ENCODE measurements around the gene PXDN. TPM values are rescaled to one million over a fixed set of nuclear protein-coding genes. Genes with fewer than 3 reads are reported as not detected.

The PXDN gene
- total RNA-seq, 1 experiment from 2014 or later = 146 TPM

DNA sequence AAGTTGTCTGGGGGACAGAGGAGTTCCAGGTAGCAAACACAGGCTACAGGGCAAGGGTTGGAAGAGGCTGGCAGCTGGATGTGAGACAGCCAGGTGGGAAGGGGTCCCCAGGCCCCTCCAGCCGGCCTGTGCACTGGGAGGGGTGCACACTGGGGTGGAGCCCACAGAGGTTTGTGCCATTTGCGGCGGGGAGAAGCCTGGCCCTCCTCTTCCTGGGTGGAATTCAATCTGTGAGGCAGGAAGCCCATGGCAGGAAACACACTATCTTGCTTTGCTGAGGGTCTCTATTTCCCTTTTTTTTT lies 63.3 kb downstream of the PXDN start (continued):
- TF ChIP-seq ZSCAN18 (CRISPR knock-in tag; IDR thresholded peaks at IDR 0.05) (no peak), IRF1 (CRISPR knock-in tag; IDR thresholded peaks at IDR 0.05) (no peak)
- TF ChIP-seq, protein P1, sequence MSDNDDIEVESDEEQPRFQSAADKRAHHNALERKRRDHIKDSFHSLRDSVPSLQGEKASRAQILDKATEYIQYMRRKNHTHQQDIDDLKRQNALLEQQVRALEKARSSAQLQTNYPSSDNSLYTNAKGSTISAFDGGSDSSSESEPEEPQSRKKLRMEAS (CRISPR knock-in tag; IDR thresholded peaks at IDR 0.05) = no peak
- TF ChIP-seq, protein P2, sequence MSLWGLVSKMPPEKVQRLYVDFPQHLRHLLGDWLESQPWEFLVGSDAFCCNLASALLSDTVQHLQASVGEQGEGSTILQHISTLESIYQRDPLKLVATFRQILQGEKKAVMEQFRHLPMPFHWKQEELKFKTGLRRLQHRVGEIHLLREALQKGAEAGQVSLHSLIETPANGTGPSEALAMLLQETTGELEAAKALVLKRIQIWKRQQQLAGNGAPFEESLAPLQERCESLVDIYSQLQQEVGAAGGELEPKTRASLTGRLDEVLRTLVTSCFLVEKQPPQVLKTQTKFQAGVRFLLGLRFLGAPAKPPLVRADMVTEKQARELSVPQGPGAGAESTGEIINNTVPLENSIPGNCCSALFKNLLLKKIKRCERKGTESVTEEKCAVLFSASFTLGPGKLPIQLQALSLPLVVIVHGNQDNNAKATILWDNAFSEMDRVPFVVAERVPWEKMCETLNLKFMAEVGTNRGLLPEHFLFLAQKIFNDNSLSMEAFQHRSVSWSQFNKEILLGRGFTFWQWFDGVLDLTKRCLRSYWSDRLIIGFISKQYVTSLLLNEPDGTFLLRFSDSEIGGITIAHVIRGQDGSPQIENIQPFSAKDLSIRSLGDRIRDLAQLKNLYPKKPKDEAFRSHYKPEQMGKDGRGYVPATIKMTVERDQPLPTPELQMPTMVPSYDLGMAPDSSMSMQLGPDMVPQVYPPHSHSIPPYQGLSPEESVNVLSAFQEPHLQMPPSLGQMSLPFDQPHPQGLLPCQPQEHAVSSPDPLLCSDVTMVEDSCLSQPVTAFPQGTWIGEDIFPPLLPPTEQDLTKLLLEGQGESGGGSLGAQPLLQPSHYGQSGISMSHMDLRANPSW (CRISPR knock-in tag; conservative IDR thresholded peaks at IDR 0.05; ENCODE audit: low read depth) = no peak

DNA sequence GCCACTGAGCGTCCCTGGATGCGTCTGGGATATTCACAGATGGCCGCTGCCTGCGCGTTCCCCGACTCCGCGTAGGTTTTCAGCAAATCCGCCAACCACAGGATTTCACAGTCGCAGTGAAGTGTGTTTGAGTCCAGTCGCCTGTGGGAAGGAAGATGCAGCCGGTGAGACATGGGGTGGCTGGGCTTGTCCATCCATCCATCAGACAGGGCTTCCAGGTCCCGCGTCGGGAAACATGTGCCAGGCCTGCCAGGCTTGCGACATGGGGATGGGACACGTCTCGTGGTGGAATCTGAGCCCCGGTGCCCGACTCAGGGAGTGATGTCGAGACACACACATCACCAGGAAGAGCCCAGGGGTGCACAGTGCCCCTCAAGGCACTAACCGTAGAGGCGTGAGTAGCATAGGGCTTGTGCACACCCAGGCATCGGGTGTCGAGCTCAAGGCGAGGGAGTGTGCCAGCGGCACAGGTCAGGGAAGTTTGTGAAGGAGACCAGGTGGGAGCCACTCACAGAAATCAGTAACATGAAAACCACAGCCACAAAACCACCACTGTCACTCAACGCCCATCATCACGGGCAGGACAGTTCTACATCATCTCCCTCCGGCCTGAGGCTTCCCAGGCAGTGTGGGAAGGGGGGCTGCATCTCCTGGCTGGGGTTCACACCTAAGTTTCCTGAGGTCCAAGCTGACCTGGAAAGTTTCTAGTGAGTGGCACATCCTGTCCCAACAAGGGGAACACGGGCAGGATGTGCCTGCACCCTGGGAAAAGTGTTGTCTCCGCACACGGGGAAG lies 63.9 kb downstream of the PXDN start:
- Mint-ChIP-seq H3K9me3 (no peaks in the 10 kb centered on the region), H3K36me3 (peaks cover 50% of the 10 kb centered on the region), H3K4me1 (peaks cover 2% of the 10 kb centered on the region; the same call in 1 of the 2 replicates), H3K27me3 (ENCODE audit: low read depth) (no peaks in the 10 kb centered on the region), H3K27ac (no peak overlapping the region), H3K4me3 (no peak overlapping the region)
- ATAC-seq (no peak), DNase-seq (ENCODE audit: low spot score) (no peak)
- ChIA-PET POLR2A (no interaction called here), CTCF (no interaction called here)
- TF ChIP-seq NFYB (CRISPR knock-in tag; conservative IDR thresholded peaks at IDR 0.05; ENCODE audit: low read depth) = no peak
- no peak for TF ChIP-seq HMGA2 (CRISPR knock-in tag; IDR thresholded peaks at IDR 0.05)
- TF ChIP-seq ZNF425 (CRISPR knock-in tag; conservative IDR thresholded peaks at IDR 0.05) = no peak
- TF ChIP-seq ZNF317 (CRISPR knock-in tag; IDR thresholded peaks at IDR 0.05; ENCODE audit: borderline replicate concordance, low read depth) = no peak
- no peak for TF ChIP-seq SOX15 (CRISPR knock-in tag; IDR thresholded peaks at IDR 0.05)
- no peak for TF ChIP-seq SP1 (CRISPR knock-in tag; conservative IDR thresholded peaks at IDR 0.05)
- TF ChIP-seq MXD4 (CRISPR knock-in tag; IDR thresholded peaks at IDR 0.05; ENCODE audit: borderline replicate concordance) = no peak
- TF ChIP-seq OVOL2 (CRISPR knock-in tag; IDR thresholded peaks at IDR 0.05; ENCODE audit: borderline replicate concordance) = no peak
- no peak for TF ChIP-seq SMAD3 (CRISPR knock-in tag; IDR thresholded peaks at IDR 0.05; ENCODE audit: borderline replicate concordance)
- TF ChIP-seq RORB (CRISPR knock-in tag; IDR thresholded peaks at IDR 0.05) = no peak
- TF ChIP-seq NR1H2 (CRISPR knock-in tag; IDR thresholded peaks at IDR 0.05) = no peak
- TF ChIP-seq PREB (CRISPR knock-in tag; IDR thresholded peaks at IDR 0.05; ENCODE audit: borderline replicate concordance) = no peak
- no peak for TF ChIP-seq ZNF416 (CRISPR knock-in tag; IDR thresholded peaks at IDR 0.05)
- no peak for TF ChIP-seq AFF4 (CRISPR knock-in tag; IDR thresholded peaks at IDR 0.05; ENCODE audit: borderline replicate concordance)
- no peak for TF ChIP-seq CREM (CRISPR knock-in tag; IDR thresholded peaks at IDR 0.05)
